ENCODE measurements around the gene BRCC3. TPM values are rescaled to one million over a fixed set of nuclear protein-coding genes. Genes with fewer than 3 reads are reported as not detected.

Gene BRCC3
- total and polyA plus RNA-seq, 2 of the 13 experiments (the other 11 are each of a cell fraction or from before 2014, with no cell fraction given): 19.8 to 24.3 TPM

DNA sequence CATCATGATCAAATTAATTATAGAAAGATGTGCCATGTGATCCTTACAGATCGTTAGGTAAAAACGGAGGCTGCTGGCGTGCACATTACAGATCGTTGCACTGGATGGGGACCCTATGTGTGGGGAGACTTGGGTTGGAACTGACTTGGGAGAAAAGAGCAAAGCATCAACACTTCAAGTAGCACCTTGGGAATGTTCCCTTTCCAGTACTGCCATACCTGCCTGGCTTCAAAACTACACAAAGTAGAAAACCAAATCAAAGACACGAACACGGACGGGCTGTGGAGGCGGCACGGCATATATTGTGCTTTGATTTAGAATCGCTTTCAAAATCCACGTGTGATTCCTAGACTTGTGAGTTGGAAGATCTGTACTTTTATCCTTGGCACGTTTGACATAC is 1.3 kb upstream of the BRCC3 start:
- ATAC-seq: no peak
- no peaks in the 10 kb centered on the region for H4K20me1 ChIP-seq (ENCODE audit: insufficient read depth, low read length)
- no peaks in the 10 kb centered on the region for H3K27me3 ChIP-seq (ENCODE audit: control insufficient read depth in 1 of 2, insufficient read depth in 2 of 2, low read length in 2 of 2)
- H3K4me3 ChIP-seq (replicated peaks in 1 of 3; ENCODE audit: insufficient read depth in 1 of 3, low read depth in 2 of 3, low read length in 3 of 3): peak overlapping the region; percentile 72 to 86 (median 77)
- peak overlapping the region; percentile 77 for H3K27ac ChIP-seq (ENCODE audit: extremely low read length, insufficient read depth, low read length)
- POLR2A ChIA-PET: interaction anchor here (1.0 kb wide), 1 partner anchor 43 kb away, joined by 4 read pairs; the partner anchor contains the start of gene FUNDC2
- peaks cover 45% of the 10 kb centered on the region for H3K4me1 ChIP-seq (ENCODE audit: insufficient read depth, low read length)
- H3K4me2 ChIP-seq (ENCODE audit: low read depth, low read length): peak overlapping the region; percentile 78
- no peak for FAIRE-seq
- WGBS (ENCODE audit: low lambda C conversion rate): 1% methylated on average over 12 of the region's 12 CpGs
- DNase-seq (ENCODE audit: low spot score): no peak
- CTCF ChIA-PET (ENCODE audit: low intra/inter-chr PET ratio, low total read pairs): no interaction called here
- H3K9ac ChIP-seq (ENCODE audit: insufficient read depth, low read depth, low read length): peak overlapping the region; percentile 71
- TSS peak; percentile 62 for BruUV-seq (replicated peaks)
- in situ Hi-C loops (cut with HindIII; ENCODE audit: extremely low pct_ligation_motif_present, low pct_unique_long_range_greater_than_20kb) (no loop called here), intact Hi-C loops (cut with micrococcal nuclease; ENCODE audit: unreplicated experiment) (loop anchor here (5.0 kb wide), 1 partner anchor 43 kb away; the partner anchor contains the start of gene FUNDC2)
- peaks cover 25% of the 10 kb centered on the region for H3K79me2 ChIP-seq (ENCODE audit: insufficient read depth, low read length)
- TF ChIP-seq ZNF350 (CRISPR knock-in tag; IDR thresholded peaks at IDR 0.05; ENCODE audit: borderline replicate concordance, low read depth) (no peak), SRSF1 (optimal IDR thresholded peaks at IDR 0.05; ENCODE audit: low read depth, low read length) (no peak), RAD21 (CRISPR knock-in tag; IDR thresholded peaks at IDR 0.05) (no peak), CCDC6 (CRISPR knock-in tag; IDR thresholded peaks at IDR 0.05) (no peak), YY1 (IDR thresholded peaks at IDR 0.05; ENCODE audit: insufficient read depth, insufficient replicate concordance, low read depth, low read length) (no peak), SIN3A (IDR thresholded peaks at IDR 0.05; ENCODE audit: borderline replicate concordance, low read depth, low read length) (no peak), SMYD3 (CRISPR knock-in tag; IDR thresholded peaks at IDR 0.05) (no peak), ZNF431 (CRISPR knock-in tag; IDR thresholded peaks at IDR 0.05; ENCODE audit: borderline replicate concordance, low read depth) (no peak)
- TF ChIP-seq, protein P1, sequence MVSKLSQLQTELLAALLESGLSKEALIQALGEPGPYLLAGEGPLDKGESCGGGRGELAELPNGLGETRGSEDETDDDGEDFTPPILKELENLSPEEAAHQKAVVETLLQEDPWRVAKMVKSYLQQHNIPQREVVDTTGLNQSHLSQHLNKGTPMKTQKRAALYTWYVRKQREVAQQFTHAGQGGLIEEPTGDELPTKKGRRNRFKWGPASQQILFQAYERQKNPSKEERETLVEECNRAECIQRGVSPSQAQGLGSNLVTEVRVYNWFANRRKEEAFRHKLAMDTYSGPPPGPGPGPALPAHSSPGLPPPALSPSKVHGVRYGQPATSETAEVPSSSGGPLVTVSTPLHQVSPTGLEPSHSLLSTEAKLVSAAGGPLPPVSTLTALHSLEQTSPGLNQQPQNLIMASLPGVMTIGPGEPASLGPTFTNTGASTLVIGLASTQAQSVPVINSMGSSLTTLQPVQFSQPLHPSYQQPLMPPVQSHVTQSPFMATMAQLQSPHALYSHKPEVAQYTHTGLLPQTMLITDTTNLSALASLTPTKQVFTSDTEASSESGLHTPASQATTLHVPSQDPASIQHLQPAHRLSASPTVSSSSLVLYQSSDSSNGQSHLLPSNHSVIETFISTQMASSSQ (IDR thresholded peaks at IDR 0.05; ENCODE audit: low read depth): no peak
- TF ChIP-seq, protein P1 (CRISPR knock-in tag; IDR thresholded peaks at IDR 0.05; ENCODE audit: borderline replicate concordance): no peak
- TF ChIP-seq, protein P2, sequence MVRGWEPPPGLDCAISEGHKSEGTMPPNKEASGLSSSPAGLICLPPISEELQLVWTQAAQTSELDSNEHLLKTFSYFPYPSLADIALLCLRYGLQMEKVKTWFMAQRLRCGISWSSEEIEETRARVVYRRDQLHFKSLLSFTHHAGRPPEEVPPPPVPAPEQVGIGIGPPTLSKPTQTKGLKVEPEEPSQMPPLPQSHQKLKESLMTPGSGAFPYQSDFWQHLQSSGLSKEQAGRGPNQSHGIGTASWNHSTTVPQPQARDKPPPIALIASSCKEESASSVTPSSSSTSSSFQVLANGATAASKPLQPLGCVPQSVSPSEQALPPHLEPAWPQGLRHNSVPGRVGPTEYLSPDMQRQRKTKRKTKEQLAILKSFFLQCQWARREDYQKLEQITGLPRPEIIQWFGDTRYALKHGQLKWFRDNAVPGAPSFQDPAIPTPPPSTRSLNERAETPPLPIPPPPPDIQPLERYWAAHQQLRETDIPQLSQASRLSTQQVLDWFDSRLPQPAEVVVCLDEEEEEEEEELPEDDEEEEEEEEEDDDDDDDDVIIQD (CRISPR knock-in tag; IDR thresholded peaks at IDR 0.05; ENCODE audit: low read depth): no peak
- H3K9me3 ChIP-seq (ENCODE audit: low read length): no peaks in the 10 kb centered on the region
- H2AFZ ChIP-seq (ENCODE audit: low read length): no peak overlapping the region
- peaks cover 0 to 6% of the 10 kb centered on the region in 2 experiments; a peak in 1 of 5 replicates for H3K36me3 ChIP-seq (replicated peaks in 1 of 2; ENCODE audit: control insufficient read depth in 1 of 2, insufficient read depth in 2 of 2, low read length in 2 of 2)

Data from HepG2 (cell line).